DMS 273 (cell line): ENCODE data around the gene IGHMBP2.
A peak's percentile ranks its signal among the peaks of the same experiment; 100 is the strongest.
"Not testable (repeated sequence)": the region's sequence is repeated elsewhere in the genome, so short reads cannot be mapped to it uniquely, and the experiment has no call there.

Experiments used
- DNase-seq: peaks from one replicate; lab custom pipeline; 2025; ENCODE audit not compliant: unreplicated experiment; lab: John Stamatoyannopoulos, UW

IGHMBP2 gene

DNA sequence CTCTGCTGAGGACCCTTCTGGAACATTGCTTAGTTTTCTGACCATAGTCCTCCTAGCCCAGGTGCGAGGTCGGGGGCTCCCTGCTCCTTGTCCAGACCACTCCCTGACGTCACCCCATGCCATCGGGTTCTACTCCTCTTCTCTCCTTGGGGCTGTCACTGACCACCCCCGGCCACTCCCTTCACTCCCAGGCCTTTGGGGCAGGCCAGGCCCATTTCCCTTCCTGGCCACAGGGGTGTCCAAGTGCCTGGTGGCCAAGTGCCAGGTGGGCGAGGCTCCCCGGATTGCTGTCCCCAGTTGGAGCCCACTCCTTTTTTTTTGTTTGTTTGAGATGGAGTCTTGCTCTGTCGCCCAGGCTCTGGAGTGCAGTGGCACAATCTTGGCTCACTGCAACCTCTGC lies 57.6 kb downstream of the IGHMBP2 start:
- DNase-seq: no peak

DNA sequence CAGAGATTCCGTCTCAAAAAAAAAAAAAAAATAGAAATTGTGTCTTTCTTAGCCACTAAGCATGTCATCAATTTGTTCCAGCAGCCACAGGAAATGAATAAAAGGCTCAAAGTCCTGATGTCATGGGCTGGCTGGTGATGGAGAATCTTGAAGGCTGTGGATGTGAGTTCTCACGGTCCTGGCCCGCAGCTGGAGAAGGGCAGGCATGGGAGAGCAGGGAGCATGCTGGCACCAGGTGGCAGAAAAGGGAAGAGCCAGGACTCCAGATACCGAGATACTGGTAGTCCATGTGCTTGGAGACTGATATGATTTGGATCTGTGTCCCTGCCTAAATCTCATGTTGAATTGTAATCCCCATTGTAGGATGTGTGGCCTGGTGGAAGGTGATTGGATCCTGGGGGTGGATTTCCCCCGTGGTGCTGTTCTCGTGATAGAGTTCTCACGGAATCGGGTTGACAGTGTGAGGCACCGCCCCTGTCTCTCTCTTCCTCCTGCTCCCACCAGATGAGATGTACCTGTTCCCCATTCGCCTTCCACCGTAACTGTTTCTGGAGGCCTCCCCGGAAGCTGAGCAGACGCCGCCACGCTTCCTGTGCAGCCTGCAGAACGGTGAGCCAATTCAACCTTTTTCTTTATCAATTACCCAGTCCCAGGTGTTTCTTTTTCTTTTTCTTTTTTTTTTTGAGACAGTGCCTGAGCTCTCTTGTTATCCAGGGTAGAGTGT lies 59.0 kb downstream of the IGHMBP2 start:
- DNase-seq: no peak

DNA sequence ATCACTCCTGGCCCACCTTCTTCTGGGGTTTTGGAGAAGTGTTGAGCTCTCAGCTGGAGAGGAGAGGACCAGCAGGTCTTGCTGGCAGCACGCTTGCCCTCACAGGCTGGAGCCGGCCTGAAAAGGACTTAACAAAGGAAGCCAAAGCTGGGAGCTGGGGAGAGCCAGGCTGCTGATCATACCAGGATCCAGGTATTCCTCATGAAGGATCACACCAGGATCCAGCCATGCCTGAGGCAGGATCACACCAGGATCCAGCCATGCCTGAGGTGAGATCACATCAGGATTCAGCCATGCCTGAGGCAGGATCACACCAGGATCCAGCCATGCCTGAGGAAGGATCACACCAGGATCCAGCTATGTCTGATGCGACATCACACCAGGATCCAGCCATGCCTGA lies 60.1 kb downstream of the IGHMBP2 start:
- DNase-seq: no peak

DNA sequence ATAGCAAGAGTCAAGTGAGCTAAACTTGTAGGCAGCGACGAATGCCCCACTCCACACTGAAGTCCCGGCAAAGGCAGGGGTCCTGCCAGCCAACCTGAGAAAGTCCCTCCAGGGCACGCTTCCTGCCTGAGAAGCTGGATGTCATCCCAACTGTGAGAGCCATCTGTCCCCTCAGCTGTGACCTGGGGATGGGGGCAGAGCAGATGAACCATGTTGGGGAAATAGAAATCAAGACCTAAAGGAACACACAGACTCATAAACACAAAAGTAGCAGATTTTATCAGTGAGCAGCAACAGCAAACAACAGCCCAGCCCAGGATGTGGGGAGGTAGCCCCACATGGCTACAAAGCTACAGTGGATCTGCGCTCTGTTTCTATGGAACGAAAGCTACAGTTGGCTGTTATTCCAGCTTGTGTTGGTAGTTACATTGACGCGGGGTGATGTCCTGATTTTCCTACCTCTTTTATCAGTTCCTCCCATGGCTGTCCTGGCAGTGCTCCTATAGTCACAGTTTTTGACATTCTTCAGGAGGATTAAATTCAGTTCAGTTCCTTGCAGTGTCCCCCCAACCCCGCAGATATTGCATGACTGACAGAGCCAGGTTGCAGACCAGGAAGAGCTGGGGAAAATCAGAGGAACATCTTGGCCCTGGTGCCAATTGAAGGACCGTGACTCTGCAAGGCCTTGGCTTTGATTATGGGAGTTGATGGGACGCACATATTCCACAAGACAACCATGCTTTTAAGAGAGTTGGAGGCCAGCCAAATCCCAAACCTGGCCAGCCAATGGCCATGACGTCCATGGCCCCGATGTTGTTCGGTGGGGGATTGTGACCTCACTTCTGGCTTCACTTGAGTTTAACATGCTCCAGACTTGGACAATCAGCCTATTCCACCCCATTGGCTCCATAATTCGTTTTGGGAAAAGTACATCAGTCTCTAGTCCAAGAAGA lies 62.5 kb downstream of the IGHMBP2 start:
- DNase-seq: peak; percentile 65

DNA sequence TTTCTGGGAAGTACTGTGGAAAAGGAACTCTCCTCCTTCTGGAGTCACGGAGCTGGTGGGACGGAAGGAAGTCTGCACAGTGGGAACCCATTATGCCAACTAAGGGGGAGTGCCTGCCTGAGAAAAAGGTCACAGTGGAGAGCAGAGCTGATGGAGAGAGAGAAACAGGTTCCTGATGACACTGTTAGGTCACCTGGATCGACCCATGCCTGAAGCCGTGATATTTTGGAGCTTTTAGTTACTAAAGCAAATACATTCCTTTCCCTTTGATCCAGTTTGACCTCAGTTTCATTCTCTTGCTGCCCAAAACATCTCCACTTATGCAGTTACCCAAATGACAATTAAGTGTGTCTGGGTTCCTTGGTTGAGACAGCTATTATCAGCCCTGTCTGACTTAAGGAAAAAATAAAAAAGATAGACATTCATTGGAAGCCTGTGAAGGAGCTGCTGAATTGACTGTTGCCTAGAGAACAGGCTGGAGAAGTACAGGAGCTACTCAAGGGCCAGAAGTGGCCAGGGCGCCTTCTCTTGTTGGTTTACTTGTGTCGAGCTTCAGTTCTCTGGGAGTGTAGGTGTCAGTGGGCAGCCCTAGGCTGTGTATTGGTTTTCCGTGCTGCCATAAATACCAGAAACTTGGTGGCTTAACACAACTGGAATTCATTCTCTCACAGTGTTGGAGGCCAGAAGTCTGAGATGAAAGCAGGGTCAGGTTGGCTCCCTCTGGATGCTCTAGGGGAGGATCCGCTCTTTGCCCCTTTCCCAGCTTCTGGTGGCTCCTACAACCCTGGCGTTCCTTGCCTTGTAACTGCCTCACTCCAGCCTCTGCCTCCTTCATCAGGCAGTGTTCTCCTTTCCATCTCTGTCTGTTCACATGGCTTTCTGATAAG lies 63.4 kb downstream of the IGHMBP2 start:
- no peak for DNase-seq

DNA sequence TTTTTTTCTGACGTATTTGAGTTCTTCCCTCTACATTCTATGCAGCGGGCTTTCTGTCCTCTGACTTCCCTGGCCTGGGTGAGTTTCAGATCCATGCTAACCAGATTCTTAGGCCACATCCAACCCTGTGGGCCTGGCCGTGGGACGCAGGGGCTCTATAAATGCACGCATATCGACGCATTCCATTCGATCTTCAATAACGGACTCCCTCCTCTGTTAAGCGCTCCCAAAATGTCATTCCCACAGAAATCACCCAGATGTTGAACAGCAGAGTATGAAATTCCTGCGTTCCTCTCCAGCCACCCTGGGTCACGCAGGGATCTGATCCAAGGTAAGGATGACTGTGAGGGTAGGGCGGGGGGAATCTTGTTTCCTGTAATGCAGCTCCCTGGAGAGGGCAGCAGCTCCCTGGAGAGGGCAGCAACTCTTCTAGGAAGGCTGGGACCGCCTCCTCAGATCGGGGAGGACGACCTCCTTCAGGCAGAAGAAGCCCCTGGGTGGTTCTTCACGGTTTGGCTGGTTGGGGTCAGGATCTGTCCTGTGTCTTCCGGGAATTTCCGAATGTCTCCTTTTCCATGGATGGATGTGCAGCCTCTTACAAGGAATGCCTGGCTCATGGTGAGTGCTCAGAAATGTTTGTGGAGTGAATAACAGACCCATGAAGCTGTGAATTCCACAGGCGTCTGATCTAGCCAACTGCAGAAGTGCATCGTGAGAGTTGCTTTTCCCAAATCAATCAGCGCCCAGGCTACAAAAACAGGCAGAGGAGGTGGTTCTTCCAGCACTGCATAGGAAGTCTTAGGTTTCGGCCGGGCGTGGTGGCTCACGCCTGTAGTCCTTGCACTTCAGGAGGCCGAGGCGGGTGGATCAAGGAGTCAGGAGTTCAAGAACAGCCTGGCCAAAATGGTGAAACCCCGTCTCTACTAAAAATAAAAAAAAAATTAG lies 64.9 kb downstream of the IGHMBP2 start:
- no peak for DNase-seq

DNA sequence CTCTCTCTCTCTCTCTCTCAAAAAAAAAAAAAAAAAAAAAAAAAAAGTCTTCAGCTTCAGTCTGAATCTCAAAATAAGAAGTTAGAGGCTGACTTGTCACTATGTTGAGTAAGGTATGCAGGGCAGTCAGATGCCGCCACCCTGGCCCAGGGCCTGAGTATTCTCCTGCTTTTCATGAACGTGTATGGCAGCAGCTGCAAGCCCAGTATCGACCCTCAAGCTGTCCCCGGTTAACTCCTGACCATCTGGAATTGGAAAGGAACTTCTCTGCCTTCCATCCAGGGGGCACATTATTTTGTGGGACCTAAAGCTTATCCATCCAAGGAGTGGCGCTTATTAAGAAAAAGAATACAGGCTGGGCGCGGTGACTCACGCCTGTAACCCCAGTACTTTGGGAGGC lies 65.7 kb downstream of the IGHMBP2 start:
- peak; percentile 72 for DNase-seq

DNA sequence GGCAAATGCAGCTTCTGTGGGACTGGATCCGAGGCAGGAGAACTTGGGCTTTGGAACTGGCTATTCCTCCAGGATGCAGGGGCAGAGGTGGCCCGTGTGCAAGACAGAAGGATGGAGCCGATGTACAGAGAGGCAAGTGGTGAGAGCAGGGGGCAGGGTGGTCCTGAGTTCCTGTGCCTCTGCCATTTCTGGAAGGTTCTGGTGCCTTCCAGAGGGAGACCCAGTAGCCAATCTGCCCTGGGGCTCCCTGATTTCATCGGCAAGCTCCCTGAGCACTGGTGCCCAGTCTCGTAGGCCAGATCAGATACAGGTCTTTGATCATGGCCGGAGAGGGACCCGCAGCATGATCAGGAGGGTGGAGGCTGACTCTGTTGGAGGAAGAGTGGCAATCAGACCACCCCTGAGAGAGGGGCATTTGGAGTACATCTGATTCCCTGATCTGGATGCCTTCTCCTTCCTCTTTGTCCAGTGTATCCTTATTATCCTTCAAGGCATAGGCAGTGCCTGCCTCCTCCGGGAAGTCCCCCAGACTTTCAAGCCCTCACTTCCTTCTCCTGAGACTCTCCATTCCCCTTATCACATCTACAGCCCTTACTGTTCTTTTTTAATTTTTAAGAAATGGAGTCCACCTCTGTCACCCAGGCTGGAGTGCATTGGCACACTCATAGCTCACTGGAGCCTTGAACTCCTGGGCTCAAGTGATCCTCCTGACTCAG lies 67.4 kb downstream of the IGHMBP2 start:
- no peak for DNase-seq

DNA sequence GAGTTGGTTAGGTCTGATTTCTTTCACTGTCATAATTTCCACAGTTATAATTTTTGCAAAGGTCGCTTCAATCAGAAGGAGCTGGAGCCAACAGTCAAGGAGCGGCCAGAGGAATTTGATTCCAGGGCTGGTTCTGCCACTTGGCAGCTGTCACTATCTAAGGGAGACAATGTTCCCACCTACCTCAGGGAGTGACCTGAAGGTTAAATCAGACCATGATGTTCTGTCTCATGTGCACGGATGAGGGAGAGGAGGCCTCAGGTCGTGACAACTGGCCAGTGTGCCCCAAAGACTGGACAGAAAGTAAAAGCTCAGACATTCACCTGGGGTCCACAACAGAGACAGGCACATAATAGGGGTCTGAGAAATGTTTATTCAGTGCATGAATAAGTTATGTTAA lies 69.5 kb downstream of the IGHMBP2 start:
- DNase-seq: no peak

DNA sequence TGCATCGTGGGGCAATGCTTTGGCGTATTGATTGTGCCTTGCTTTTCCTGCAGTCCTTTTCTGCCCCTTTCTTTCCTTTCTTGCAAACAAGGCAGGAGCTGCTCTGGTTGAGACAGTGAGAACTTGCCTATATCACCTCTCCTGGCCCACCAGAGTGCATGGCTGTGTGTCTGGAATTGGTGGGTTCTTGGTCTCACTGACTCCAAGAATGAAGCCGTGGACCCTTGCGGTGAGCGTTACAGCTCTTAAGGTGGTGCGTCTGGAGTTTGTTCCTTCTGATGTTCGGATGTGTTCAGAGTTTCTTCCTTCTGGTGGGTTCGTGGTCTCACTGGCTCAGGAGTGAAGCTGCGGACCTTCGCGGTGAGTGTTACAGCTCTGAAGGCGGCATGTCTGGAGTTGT lies 70.0 kb downstream of the IGHMBP2 start:
- DNase-seq: not testable (repeated sequence)

DNA sequence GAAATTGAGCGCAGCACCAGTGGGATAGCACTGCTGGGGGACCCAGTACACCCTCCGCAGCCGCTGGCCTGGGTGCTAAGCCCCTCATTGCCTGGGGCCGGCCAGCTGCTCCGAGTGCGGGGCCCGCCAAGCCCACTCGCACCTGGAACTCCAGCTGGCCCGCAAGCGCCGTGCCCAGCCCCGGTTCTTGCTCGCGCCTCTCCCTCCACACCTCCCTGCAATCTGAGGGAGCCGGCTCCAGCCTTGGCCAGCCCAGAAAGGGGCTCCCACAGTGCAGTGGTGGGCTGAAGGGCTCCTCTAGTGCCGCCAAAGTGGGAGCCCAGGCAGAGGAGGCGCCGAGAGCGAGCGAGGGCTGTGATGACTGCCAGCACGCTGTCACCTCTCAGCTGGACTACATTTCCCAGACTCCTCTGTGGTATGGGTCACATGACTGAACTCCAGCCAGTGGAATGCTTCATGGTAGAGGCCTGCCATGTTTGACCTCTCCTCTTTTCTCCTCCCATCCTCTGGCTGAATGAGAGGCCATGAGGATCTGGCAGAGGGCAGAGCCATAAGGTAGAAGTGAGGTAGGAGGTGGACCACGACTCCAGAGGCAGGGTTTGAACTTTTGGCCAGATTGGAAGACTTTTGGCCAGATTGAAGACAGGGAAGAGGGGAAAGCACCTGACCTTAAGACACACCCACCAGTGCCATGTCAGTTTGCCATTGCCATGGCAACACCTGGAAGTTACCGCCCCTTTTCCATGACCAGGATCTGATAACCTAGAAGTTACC lies 70.9 kb downstream of the IGHMBP2 start:
- peak; percentile 39 for DNase-seq

DNA sequence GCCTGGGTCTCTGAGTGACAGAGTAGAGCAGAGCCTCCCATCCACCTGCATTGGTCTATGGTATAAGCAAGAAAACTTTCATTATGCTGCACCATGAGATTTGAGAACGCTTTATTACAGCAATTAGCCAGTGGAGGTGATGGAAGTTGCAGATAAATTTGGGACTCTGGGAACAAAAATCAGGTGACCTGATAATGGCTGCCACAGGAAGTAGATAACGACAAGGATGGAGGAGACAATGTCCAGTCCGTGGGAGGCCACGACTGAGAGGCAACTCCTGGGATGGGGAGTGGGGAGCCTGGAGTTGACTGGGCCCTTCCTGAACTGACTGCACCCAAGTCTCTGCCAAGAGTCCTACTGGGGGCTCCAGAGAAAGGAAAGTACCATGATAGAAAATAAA lies 72.4 kb downstream of the IGHMBP2 start:
- no peak for DNase-seq

DNA sequence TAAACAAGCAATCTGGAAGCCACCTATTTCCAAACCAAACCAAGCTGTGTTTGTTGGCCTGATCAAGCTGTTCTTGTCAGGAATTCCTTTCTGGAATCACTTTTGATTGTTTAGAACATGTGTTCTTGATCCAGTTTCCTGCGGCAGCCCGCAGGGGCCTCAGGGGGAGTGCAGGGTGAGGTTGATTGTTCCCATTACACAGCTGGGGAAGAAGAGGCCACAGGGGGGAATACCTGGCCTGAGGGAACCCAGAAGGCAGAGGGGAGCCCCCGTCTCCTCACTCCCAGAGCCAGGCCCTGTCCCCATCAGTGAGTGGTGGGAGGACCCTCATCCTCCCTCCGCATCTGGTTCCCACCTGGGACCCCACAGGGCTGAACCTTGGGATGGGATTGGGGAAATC lies 72.9 kb downstream of the IGHMBP2 start:
- no peak for DNase-seq

DNA sequence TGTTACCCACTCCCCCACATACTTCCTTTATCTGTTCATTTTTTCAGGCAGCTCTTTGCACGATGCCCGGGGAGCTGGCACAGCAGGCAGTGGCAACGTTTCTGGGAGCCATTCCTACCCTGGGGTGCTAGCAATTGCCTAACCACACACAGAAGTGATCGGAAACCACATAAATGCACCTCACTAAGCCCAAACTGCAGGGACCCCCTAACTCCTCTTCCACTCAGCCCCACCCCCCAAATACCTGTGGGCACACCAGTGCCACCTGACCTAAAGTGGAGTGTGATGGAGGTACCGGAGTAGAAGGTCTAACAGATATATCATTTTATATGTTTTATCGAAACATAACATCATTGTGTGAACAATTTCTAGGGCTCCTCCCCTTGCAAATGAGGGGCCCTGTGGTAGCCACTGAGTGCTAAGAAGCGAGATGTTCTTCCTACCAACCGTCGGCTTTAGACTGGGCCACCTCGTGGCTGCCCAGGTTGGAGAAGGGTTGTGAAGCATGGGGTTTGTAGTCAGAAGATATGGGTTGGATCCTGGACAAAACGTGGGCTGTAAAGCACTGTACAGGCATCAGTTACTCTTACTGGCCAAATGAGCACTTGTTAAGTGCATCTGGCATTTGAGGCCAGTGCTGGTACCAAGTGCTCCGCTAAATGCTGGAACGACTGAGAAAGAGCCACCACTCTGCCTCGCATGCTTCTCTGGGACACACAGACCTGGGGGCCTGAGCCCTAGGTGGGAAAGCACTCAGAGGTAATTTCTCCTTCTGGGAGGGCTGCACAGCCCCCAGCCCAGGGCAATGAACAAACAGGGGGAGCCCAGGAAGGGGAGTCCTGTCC lies 74.3 kb downstream of the IGHMBP2 start:
- no peak for DNase-seq

DNA sequence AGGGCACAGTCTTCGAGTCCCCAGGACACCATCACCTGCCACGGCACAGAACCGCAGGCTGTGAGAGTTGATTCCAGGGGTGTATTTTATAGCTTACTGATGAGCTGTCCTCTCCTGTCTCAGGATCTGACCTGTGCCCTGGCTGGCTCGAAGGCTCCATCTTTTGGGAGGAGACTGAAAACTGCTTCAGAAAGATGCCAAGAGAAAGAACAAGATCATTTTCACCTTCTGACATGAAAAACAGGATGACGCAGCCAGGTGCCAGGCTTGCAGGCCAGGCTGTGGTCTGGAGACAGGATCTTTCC lies 74.9 kb downstream of the IGHMBP2 start:
- DNase-seq: no peak

DNA sequence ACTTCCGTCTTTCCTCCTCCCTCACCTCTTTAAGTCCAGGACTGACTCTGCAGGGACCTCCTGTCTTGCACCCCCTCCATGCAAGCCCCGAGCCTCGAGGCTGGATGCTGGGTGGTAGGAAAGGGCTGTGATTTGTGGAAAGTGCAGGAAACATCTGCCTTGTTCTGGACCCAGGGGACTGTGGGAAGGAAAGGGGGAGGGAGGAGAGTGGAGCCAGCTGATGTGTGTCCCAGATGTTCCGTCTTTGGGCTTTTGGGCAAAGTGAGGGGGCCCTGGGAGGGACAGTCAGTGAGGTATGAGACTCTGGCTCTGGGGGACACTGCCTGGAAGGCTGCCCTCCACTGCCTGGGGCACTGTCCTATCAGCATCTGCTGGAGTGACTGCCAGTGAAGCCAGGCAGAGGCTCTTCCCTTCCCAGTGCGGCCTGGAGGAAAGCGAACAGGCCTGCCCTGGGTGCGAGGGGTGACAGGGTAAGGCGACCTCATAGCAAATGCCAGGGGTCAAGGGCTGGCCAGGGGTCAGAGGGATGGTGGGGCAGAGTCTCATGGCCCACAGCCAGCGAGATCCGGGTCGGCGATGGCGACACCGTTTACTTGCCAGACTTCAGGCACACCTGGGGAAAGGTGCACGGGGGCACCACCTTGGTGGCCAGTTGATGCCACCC lies 75.4 kb downstream of the IGHMBP2 start:
- no peak for DNase-seq

DNA sequence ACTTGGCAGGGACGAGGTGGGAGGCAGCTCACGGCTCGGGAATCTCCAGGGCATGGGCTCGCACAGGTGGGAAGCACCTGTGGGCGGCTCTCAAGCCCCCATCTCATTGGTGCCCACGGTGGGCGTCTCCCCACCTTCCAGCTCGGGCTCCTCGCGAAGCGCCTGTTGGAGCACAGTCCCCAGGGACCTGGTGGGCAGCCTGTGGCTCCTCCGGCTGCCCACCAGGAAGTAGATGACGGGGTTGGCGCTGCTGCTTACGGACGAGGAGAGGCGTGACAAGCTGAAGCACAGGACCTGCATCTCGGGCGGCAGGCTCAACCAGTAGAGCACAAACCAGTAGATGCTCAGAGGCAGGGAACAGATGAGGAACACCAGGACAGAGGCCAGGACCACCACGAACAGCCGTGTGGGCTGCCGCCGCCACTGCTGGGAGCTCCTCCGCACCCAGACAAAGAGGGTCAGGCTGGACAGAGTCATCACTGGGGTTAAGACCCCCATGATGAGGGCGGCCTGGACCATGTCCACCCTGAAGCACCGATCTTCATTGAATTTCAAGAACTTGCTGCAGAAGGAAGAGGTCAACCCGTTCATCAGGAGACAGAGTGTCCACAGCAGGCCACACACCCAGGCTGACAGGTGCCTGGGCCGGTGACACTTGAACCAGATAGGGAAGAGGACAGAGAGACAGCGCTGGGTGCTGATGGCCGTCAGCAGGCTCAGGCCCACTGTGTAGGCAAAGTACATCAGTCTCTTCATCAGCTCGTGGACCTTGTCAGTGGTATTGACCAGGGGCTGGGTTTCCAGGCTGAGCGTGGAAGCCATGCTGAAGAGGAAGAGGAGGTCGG lies 76.5 kb downstream of the IGHMBP2 start:
- DNase-seq: no peak
